ENCODE results near the gene PRSS27.
"Not testable (repeated sequence)": the region's sequence is repeated elsewhere in the genome, so short reads cannot be mapped to it uniquely, and the experiment has no call there.

PRSS27 gene

DNA sequence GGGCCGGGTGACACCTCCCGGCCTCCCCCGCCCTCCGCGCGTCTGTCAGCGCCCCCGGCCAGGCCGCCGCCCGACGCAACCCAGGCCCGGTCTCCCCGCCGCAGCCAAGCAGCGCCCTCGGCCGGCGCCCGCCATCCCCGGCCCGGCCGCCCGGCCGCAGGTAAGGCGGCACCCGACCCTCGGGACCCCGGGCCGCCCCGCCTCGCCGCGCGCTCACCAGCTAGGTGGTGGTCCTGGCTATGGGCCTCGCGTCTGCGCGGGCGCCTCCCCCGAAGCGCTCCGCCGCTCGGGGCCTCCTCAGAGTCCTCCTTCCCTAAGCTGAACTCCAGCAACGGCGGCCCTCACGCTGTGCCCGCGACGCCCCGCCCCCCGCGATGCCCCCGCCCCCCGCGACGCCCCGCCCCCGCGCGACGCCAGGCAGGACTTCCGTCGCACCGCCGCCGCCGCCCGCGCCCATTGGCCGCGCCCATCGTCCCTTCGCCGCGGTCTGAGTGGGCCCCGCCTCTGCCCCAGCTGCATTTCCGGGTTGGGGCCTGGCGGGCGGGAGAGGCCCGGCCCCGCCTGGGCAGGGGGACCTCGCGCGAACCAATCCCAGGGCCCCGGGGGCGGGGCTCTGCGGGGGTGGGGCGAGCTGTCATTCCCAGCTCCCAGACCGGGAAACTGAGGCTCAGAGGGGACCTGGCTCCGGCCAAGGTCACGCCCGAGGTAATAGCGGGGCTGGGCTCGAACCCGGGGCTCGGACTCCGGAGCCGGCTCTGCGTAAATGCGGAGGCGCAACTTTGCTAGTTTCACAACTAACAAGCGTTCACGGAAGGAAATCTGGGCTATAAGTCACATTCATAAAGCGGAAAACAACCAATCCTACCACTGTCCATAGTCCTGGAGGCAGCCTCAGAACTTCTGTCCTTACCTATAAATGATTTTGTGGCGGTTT is 46.7 kb downstream of the PRSS27 start:
- peak; percentile 94 for DNase-seq (ENCODE audit: low read depth)

DNA sequence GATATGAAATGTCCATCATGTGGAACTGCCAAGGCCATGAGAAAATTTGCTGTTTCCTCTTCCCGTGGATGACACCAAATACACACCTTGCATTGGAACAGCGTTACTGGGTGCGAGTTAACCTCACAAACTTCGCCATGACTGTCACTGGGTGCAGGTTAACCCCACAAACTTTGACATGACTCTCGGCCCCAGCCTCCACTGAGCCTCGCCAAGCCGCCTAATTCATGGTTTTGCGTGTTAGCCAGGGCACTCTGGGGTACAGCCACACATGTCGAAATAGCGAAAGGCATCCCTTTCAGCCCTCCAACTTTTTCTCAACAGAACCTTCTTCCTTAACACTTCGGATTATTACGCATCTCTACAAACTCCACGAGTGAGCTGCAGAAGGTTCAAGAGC is 48.3 kb downstream of the PRSS27 start:
- DNase-seq (ENCODE audit: low read depth): no peak

DNA sequence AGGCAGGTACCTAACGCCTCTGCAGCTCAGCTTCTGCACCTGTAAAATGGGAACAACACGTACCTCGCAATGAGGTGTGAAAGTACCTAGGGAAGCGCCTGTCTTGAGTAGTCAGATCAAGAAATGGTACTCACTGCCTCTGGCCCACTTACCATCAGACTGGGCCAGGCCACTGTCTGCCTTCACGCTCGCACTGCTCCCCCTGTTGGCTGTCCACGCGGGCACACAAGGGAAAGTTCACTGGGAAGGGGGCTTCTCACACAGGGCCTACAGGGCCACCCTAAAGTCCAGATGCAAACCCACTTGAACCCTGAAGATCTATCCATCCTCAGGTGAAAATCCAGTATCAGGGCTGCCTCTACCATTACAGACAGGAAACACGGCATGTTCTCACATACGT is 48.8 kb downstream of the PRSS27 start:
- DNase-seq (ENCODE audit: low read depth): not testable (repeated sequence)

DNA sequence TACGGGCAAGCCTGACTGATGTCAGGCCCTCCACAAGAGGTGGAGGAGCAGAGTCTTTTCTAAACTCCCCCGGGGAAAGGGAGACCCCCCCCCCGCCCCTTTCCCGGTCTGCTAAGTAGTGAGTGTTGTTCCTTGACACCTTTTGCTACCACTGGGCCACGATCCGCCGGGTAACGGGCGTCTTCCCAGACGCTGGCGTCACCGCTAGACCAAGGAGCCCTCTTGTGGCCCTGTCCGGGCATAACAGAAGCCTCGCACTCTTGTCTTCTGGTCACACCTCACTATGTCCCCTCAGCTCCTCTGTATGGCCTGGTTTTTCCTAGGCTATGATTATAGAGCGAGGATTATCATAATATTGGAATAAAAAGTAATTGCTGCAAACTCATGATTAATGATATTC is 50.0 kb downstream of the PRSS27 start:
- DNase-seq (ENCODE audit: low read depth): peak; percentile 58

DNA sequence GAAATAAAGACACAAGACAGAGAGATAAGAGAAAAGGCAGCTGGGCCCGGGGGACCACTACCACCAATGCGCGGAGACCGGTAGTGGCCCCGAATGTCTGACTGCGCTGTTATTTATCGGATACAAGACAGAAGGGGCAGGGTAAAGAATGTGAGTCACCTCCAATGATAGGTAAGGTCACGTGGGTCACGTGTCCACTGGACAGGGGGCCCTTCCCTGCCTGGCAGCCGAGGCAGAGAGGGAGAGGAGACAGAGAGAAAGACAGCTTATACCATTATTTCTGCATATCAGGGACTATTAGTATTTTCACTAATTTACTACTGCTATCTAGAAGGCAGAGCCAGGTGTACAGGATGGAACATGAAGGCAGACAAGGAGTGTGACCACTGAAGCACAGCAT is 50.4 kb downstream of the PRSS27 start:
- not testable (repeated sequence) for DNase-seq (ENCODE audit: low read depth)

DNA sequence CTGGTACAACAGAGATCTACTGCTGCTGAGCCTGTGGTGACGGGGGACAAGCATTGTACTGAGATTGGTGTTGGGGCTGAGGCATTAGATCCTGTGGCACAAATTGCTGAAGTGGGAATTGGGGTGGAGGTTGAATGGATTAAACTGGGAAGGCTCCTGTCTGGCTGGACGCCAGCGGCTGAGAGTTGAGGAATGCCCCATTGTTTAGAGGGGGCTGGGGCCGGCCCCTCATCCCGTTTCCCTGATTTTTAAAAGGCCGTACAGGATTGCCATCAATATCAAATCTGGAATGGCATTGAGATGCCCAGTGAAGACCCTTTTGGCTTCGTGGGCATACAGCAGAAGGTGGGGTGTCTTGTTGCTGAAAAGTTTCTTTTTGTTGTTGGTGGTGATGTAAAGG is 53.4 kb downstream of the PRSS27 start:
- not testable (repeated sequence) for DNase-seq (ENCODE audit: low read depth)

DNA sequence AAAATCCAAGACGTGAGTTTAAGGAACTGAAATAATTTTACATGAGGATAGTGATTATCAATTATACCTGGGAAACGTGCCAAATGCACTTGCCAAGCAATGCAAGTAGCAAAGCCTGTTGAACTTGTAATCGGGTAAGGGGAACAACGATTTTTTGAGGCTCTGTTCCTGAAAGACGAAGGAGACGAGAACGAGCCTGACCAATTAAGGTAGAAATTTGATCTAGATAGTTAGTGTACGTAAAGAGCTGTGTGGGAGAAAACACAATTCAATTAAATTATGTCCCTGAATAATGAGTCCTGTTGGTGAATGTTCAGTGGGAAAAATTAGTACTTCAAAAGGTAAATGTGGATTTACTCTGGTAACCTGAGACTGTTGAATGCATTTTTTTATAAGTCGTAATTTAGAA is 55.4 kb downstream of the PRSS27 start:
- DNase-seq (ENCODE audit: low read depth): no peak

DNA sequence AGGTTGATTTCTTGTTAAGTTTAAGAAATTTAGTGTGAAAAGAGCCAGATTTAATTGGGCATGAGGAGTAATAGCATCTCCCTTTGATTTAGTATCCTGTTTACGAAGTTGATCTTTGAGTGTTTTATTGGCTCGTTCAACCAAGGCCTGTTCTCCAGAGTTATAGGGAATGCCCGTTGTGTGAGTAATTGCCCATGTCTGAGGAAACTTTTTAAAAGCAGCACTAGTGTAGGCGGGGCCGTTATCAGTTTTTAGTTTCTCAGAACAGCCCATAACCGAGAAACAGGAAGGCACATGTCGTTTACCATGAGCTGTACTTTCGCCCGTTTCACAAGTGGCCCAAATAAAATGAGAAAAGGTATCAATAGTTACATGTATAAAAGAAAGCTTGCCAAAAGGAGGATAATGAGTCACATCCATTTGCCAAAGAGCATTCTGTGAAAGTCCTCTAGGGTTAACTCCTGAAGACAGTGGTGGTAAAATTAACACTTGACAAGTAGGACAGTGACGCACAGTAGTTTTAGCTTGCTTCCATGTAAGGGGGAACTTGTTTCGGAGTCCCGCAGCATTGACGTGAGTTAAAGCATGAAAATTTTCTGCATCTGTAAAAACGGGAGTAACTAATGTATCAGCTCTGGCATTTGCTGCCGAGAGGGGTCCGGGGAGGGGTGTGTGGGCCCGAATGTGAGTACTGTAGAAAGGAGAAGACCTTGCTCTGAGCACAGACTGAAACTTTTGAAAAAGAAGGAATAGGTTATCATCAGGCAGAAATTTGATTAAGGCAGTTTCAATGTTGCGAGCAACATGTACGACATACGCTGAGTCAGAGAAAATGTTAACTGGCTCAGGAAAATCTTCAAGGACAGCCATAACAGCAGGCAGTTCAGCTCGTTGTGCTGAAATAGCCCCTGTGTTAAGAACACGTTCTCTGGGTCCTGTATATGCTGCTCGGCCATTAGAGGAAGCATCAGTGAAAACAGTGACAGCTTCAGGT is 56.2 kb downstream of the PRSS27 start:
- peak; percentile 44 for DNase-seq (ENCODE audit: low read depth)

Measured in activated T-helper 9 cell treated with anti-CD3 and anti-CD28 coated beads, Interleukin-2, amount 50 U/mL, for 16 hours (primary cell).